Activated CD8-positive, alpha-beta T cell treated with anti-CD3 and anti-CD28 coated beads for 36 hours (primary cell): Measurements from ENCODE around the gene CYGB. TPM values are rescaled to one million over a fixed set of nuclear protein-coding genes. Genes with fewer than 3 reads are reported as not detected.
"Not testable (repeated sequence)": the region's sequence is repeated elsewhere in the genome, so short reads cannot be mapped to it uniquely, and the experiment has no call there.

Source experiments
- ATAC-seq: fragments of 200-7000 bp; cut with Tn5 transposase; one replicate; pipeline ENCODE4 v1.10.0; 2021; ENCODE audit warnings: mild to moderate bottlenecking, moderate library complexity
- CTCF ChIA-PET: fragments of 350-600 bp; sonication (Branson Sonifier 250); formaldehyde crosslinking; loops from one replicate; lab custom pipeline; 2021; ENCODE audit warnings: antibody characterized with exemption; lab: Charles Lee
- POLR2A ChIA-PET: fragments of 350-600 bp; sonication (Branson Sonifier 250); formaldehyde crosslinking; loops from one replicate; lab custom pipeline; 2021; ENCODE audit warnings: antibody characterized with exemption; lab: Charles Lee
- DNase-seq: peaks from one replicate; pipeline ENCODE4 v3.0.0-alpha.2; 2020
- H3K27ac Mint-ChIP-seq: one replicate; pipeline ENCODE4 v1.8.0; 2021; ENCODE audit warnings: mild to moderate bottlenecking, mixed read lengths
- H3K27me3 Mint-ChIP-seq: one replicate; pipeline ENCODE4 v1.8.0; 2021; ENCODE audit warnings: mixed read lengths
- H3K36me3 Mint-ChIP-seq: one replicate; pipeline ENCODE4 v1.8.0; 2021; ENCODE audit warnings: low read depth, mixed read lengths
- H3K4me1 Mint-ChIP-seq: one replicate; pipeline ENCODE4 v1.8.0; 2021; ENCODE audit warnings: low read depth, mixed read lengths
- H3K4me3 Mint-ChIP-seq: one replicate; pipeline ENCODE4 v1.8.0; 2021; ENCODE audit warnings: mild to moderate bottlenecking, moderate library complexity, mixed read lengths
- H3K9me3 Mint-ChIP-seq: one replicate; pipeline ENCODE4 v1.8.0; 2021; ENCODE audit warnings: mixed read lengths
- CTCF ChIP-seq: fragments of 200-600 bp; IDR thresholded peaks from one replicate; pipeline ENCODE4 v1.8.0; 2022; ENCODE audit warnings: antibody characterized with exemption, mild to moderate bottlenecking
- intact Hi-C: fragments of 100-400 bp; cut with micrococcal nuclease; formaldehyde crosslinking; loops from one replicate; pipeline ENCODE4 v1.10.0; 2022
- total RNA-seq, 2 experiments: library from RNA; stranded (reverse); gene quantifications; one replicate each; pipeline ENCODE4 v1.2.3, GENCODE V29; 2021

The CYGB gene
- total RNA-seq, 2 experiments from 2014 or later, result 0.23 TPM; not detected in 1

GRCh38 chr17:76511668-76512365 is 25.7 kb downstream of the CYGB start:
- Mint-ChIP-seq H3K4me1 (peaks cover 30% of the 10 kb centered on the region), H3K27me3 (no peaks in the 10 kb centered on the region), H3K27ac (no peak overlapping the region), H3K4me3 (no peak overlapping the region), H3K36me3 (no peaks in the 10 kb centered on the region), H3K9me3 (no peaks in the 10 kb centered on the region)
- DNase-seq (no peak), ATAC-seq (no peak)
- ChIA-PET CTCF (interaction anchor here (1.1 to 5.2 kb wide), 6 partner anchors 12 to 113 kb away, joined by 3 to 33 read pairs (median 8); partner anchors contain the start of gene AANAT), POLR2A (interaction anchor here (0.5 to 1.0 kb wide), 2 partner anchors 12 to 177 kb away, joined by 3 read pairs; no protein-coding TSS in a partner anchor)
- no peak for TF ChIP-seq CTCF
- intact Hi-C loops, result no loop called here

DNA sequence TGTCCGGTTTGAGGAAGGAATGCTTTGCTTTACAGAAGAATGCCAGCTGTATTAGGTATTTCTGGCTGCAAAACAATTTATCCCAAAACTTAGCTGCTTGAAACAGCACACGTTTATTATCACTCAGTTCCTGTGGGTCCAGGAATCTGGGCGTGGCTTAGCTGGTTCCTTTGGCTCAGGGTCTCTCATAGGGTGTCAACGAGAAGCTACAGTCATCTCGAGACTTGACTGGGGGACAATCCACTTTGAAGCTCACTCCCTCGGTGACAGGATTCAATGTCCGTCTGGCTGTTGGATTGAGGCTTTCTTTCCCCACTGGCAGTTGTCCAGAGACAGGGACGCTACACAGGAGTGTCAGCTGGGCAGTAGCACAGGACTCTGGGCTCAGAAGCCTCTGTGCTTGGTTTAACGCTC is 26.7 kb downstream of the CYGB start:
- Mint-ChIP-seq H3K27me3 (no peaks in the 10 kb centered on the region), H3K4me1 (peaks cover 27% of the 10 kb centered on the region), H3K36me3 (no peaks in the 10 kb centered on the region), H3K4me3 (no peak overlapping the region), H3K9me3 (no peaks in the 10 kb centered on the region), H3K27ac (no peak overlapping the region)
- no peak for DNase-seq
- no peak for TF ChIP-seq CTCF
- intact Hi-C loops, result no loop called here
- no peak for ATAC-seq
- CTCF ChIA-PET, result interaction anchor here (1.6 to 5.2 kb wide), 4 partner anchors 13 to 103 kb away, joined by 4 to 33 read pairs (median 9); partner anchors contain the start of gene AANAT
- POLR2A ChIA-PET, result no interaction called here

DNA sequence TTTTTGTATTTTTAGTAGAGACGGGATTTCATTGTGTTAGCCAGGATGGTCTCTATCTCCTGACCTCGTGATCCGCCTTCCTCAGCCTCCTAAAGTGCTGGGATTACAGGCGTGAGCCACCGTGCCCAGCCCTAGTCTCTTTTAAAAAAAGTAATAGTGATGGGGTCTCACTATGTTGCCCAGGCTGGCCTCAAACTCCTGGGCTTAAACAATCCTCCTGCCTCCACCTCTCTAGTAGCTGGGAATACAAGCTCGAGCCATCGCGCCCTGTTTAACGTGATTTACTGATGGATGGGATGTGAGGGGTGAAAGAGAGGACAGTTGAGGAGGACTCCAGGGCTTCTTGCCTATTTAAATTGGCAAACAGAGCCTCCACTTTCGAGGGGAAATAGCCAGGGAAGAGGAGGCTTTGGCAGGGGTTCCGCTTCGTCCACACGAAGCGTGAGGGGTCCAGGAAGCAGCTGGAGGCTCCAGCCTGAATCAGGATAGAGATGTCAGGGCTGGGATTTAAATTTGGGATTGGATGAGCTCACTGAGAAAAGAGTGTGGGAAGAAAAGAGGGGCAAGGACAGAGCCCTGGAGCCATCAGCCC is 28.9 kb downstream of the CYGB start:
- intact Hi-C loops, result loop anchor here (5.0 kb wide), 1 partner anchor 101 kb away; no protein-coding TSS in a partner anchor
- H3K4me1 Mint-ChIP-seq, result peaks cover 16% of the 10 kb centered on the region
- not testable (repeated sequence) for DNase-seq, H3K9me3 Mint-ChIP-seq, ATAC-seq, H3K36me3 Mint-ChIP-seq, H3K4me3 Mint-ChIP-seq, H3K27ac Mint-ChIP-seq, H3K27me3 Mint-ChIP-seq
- ChIA-PET CTCF (interaction anchor here (1.3 to 4.5 kb wide), 7 partner anchors 15 to 229 kb away, joined by 3 to 83 read pairs (median 14); partner anchors contain the start of gene AANAT), POLR2A (interaction anchor here (1.4 kb wide), 1 partner anchor 42 kb away, joined by 4 read pairs; no protein-coding TSS in a partner anchor)

DNA sequence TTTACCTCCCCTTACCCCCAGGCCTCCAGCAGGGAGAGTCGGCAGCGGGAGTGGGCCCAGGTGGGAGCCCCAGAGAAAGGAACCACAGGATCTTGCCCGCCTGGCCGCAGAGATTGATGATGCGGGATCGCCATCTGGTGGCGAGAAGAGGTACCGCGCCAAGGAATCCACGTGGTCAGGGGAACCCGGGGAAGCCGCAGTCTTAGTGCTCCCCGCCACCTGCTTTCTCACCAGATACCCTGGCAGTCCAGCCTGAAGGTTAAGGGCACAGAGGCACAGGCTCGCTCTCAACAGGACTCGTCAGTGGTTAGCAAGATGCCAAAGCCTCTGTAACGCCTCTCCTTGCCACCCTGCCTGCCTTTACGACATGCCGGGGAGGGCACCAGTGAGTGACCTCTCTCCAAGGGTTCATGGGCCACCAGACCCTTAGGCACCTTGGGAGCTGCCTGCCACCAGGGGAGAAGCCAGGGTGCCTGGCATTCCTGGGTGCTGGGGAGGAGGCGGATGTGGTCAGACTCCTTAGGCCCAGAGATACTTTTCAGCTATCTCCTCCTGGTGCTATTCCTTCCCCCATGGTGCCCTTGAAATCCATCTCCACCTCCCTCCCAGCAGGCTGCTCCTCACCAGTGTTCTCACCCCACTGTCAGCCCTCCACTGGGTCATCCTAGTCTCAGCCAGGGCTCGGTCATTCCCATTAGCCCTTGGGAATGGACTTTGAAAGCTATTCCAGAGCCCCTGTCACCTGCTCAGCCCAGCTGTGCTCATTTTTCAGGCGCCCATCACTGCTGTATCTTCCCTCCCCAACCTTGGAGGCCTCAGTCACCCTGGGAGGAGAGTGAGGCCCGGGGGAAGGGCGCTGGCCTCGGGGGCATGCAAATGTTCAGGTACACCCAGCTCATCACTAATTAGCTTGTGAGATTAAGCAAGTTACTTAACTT is 30.8 kb downstream of the CYGB start:
- ATAC-seq, result peak; percentile 89
- Mint-ChIP-seq H3K4me3 (no peak overlapping the region), H3K27me3 (no peaks in the 10 kb centered on the region), H3K9me3 (no peaks in the 10 kb centered on the region), H3K4me1 (peaks cover 15% of the 10 kb centered on the region), H3K36me3 (no peaks in the 10 kb centered on the region), H3K27ac (no peak overlapping the region)
- TF ChIP-seq CTCF, result peak; percentile 82
- ChIA-PET CTCF (interaction anchor here (0.7 to 4.5 kb wide), 28 partner anchors 8 to 204 kb away, joined by 3 to 83 read pairs (median 5); partner anchors contain the start of gene AANAT), POLR2A (interaction anchor here (0.7 to 2.4 kb wide), 7 partner anchors 8 to 189 kb away, joined by 3 to 8 read pairs (median 3); no protein-coding TSS in a partner anchor)
- intact Hi-C loops, result loop anchor here (1.0 to 5.0 kb wide), 2 partner anchors 40 to 99 kb away; no protein-coding TSS in a partner anchor
- DNase-seq, result peak; percentile 92

DNA sequence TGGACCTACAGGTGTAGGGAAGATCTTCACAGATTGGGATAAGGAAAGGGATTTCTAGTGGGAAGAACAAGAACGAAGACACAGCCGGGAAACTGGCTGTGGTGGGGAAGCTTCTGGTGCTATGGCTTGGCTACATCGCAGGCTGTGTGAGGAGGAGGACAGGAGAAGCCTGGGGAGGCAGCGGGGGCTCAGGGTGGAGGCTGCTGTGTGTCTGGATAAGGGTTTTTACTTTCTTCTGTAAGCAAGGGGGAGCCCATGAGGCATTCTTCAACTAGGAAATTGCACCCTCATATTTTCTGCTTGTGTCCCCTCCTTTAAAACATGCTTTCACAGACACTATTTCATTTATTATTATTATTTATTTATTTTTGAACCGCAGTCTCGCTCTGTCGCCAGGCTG is 33.4 kb downstream of the CYGB start:
- no peak overlapping the region for H3K27ac Mint-ChIP-seq
- intact Hi-C loops, result no loop called here
- H3K36me3 Mint-ChIP-seq, result no peaks in the 10 kb centered on the region
- CTCF ChIA-PET, result interaction anchor here (4.0 kb wide), 1 partner anchor 37 kb away, joined by 23 read pairs; the partner anchor contains the start of gene AANAT
- H3K4me1 Mint-ChIP-seq, result peaks cover 29% of the 10 kb centered on the region
- no peak for TF ChIP-seq CTCF
- ATAC-seq (no peak), DNase-seq (no peak)
- H3K4me3 Mint-ChIP-seq, result no peak overlapping the region
- H3K27me3 Mint-ChIP-seq, result no peaks in the 10 kb centered on the region
- H3K9me3 Mint-ChIP-seq, result no peaks in the 10 kb centered on the region
- POLR2A ChIA-PET, result no interaction called here
